LNCAP (cell line): ENCODE measurements around the gene SLC51A.

Experiments used
- CTCF ChIP-seq: fragments of 450-650 bp; IDR thresholded peaks from 2 replicates; pipeline ENCODE4 v1.5.1; 2017; ENCODE audit warnings: mild to moderate bottlenecking

The SLC51A gene

GRCh38 chr3:196225763-196226364, 9.5 kb downstream of the SLC51A start:
- TF ChIP-seq CTCF: no peak

GRCh38 chr3:196227121-196227561, 10.8 kb downstream of the SLC51A start:
- TF ChIP-seq CTCF: no peak

- TF ChIP-seq CTCF: no peak
Measured at GRCh38 chr3:196227629-196228493, 11.5 kb downstream of the SLC51A start.

GRCh38 chr3:196232154-196232881, 16.0 kb downstream of the SLC51A start:
- no peak for TF ChIP-seq CTCF

GRCh38 chr3:196232882-196233251, 16.5 kb downstream of the SLC51A start:
- no peak for TF ChIP-seq CTCF

- TF ChIP-seq CTCF: no peak
Measured at GRCh38 chr3:196235452-196236122, 19.3 kb downstream of the SLC51A start.

- no peak for TF ChIP-seq CTCF
Measured at GRCh38 chr3:196236223-196236622, 19.9 kb downstream of the SLC51A start.
